ENCODE data around the gene TBX18. TPM values are rescaled to one million over a fixed set of nuclear protein-coding genes. Genes with fewer than 3 reads are reported as not detected.

TBX18 gene
- total and polyA plus RNA-seq, 9 of the 15 experiments (the other 6 are each of a cell fraction or from before 2014, with no cell fraction given), result 4.0 to 36.1 (median 20.7) TPM

DNA sequence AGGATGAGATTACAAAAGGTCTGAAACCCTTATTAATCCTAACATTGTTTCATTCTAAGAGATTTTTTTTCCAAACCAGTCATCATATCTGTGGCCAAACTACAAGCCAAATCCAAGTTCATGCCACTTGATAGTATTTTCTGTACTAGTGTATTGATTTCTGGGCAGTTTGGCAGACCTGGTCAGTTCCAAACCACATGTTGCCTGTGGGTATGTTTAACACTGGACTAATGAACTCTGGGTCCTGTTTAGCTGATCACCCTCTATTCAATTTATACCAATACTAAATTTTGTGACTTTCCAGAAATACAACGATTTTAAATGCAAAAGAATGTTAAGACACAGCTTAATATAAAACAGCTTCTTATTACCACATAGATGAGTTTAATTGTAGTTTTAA is 24.0 kb downstream of the TBX18 start:
- Histone ChIP-seq H3K4me1 (replicated peaks in 1 of 2; ENCODE audit: control insufficient read depth in 2 of 2, insufficient read depth in 2 of 2, low read length in 2 of 2) (no peaks in the 10 kb centered on the region), H3K4me2 (ENCODE audit: insufficient read depth, low read length) (no peak overlapping the region), H3K27ac (ENCODE audit: extremely low read depth, low read depth, low read length) (no peak overlapping the region), H3K4me3 (no peak overlapping the region), H2AFZ (ENCODE audit: low read depth, low read length) (no peak overlapping the region), H4K20me1 (replicated peaks; ENCODE audit: control insufficient read depth, insufficient read depth, low read length) (no peaks in the 10 kb centered on the region), H3K79me2 (ENCODE audit: control insufficient read depth, insufficient read depth, low read length) (no peaks in the 10 kb centered on the region), H3K9me3 (replicated peaks; ENCODE audit: control insufficient read depth, insufficient read depth, low read depth, low read length) (no peaks in the 10 kb centered on the region), H3K27me3 (ENCODE audit: control insufficient read depth in 2 of 2, insufficient read depth in 2 of 2, low read length in 2 of 2) (no peaks in the 10 kb centered on the region), H3K36me3 (ENCODE audit: control insufficient read depth, insufficient read depth, low read length) (peaks cover 95% of the 10 kb centered on the region), H3K9ac (ENCODE audit: insufficient read depth in 1 of 2, low read depth in 2 of 2, low read length in 2 of 2) (no peak overlapping the region), H3K9me1 (ENCODE audit: control insufficient read depth, insufficient read depth, low read length) (no peaks in the 10 kb centered on the region)
- BruUV-seq (replicated peaks), result no TSS peak
- ChIA-PET CTCF (ENCODE audit: low intra/inter-chr PET ratio) (no interaction called here), POLR2A (no interaction called here)
- WGBS (ENCODE audit: insufficient coverage, low coverage, missing lambda C conversion rate), result 48% methylated on average over 1 of the region's 1 CpG
- ATAC-seq, result no peak
- DNase-seq (ENCODE audit: extremely low read depth in 1 of 4, low spot score in 3 of 4), result no peak
- intact Hi-C loops (cut with micrococcal nuclease), result no loop called here
- no peak for FAIRE-seq
- in situ Hi-C loops (cut with MboI), result no loop called here
- TF ChIP-seq ZNF592 (IDR thresholded peaks at IDR 0.05) (no peak), LEF1 (IDR thresholded peaks at IDR 0.05) (no peak), ZFP1 (CRISPR knock-in tag; IDR thresholded peaks at IDR 0.05) (no peak), NFE2 (IDR thresholded peaks at IDR 0.05; ENCODE audit: low read depth) (no peak), POLR2H (tag; IDR thresholded peaks at IDR 0.05; ENCODE audit: low read depth) (no peak), DMBX1 (CRISPR knock-in tag; IDR thresholded peaks at IDR 0.05; ENCODE audit: borderline replicate concordance) (no peak), ZNF263 (CRISPR knock-in tag; IDR thresholded peaks at IDR 0.05; ENCODE audit: borderline replicate concordance) (no peak), ESRRB (CRISPR knock-in tag; IDR thresholded peaks at IDR 0.05; ENCODE audit: borderline replicate concordance) (no peak), ATF2 (CRISPR knock-in tag; IDR thresholded peaks at IDR 0.05) (no peak)
- TF ChIP-seq, protein P1, sequence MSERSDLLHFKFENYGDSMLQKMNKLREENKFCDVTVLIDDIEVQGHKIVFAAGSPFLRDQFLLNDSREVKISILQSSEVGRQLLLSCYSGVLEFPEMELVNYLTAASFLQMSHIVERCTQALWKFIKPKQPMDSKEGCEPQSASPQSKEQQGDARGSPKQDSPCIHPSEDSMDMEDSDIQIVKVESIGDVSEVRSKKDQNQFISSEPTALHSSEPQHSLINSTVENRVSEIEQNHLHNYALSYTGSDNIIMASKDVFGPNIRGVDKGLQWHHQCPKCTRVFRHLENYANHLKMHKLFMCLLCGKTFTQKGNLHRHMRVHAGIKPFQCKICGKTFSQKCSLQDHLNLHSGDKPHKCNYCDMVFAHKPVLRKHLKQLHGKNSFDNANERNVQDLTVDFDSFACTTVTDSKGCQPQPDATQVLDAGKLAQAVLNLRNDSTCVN (CRISPR knock-in tag; IDR thresholded peaks at IDR 0.05), result no peak
- TF ChIP-seq, protein P2, sequence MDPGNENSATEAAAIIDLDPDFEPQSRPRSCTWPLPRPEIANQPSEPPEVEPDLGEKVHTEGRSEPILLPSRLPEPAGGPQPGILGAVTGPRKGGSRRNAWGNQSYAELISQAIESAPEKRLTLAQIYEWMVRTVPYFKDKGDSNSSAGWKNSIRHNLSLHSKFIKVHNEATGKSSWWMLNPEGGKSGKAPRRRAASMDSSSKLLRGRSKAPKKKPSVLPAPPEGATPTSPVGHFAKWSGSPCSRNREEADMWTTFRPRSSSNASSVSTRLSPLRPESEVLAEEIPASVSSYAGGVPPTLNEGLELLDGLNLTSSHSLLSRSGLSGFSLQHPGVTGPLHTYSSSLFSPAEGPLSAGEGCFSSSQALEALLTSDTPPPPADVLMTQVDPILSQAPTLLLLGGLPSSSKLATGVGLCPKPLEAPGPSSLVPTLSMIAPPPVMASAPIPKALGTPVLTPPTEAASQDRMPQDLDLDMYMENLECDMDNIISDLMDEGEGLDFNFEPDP (CRISPR knock-in tag; IDR thresholded peaks at IDR 0.05), result no peak
